Activated CD4-positive, CD25-positive, alpha-beta regulatory T cell treated with anti-CD3 and anti-CD28 coated beads, Interleukin-2, amount 50 U/mL, for 16 hours (primary cell): ENCODE results near the gene CAMKMT.
"Not testable (repeated sequence)": the region's sequence is repeated elsewhere in the genome, so short reads cannot be mapped to it uniquely, and the experiment has no call there.

Source experiments
- DNase-seq: peaks from one replicate; pipeline ENCODE4 v3.0.0-alpha.2; 2020; ENCODE audit warnings: low read depth, low spot score

The CAMKMT gene

DNA sequence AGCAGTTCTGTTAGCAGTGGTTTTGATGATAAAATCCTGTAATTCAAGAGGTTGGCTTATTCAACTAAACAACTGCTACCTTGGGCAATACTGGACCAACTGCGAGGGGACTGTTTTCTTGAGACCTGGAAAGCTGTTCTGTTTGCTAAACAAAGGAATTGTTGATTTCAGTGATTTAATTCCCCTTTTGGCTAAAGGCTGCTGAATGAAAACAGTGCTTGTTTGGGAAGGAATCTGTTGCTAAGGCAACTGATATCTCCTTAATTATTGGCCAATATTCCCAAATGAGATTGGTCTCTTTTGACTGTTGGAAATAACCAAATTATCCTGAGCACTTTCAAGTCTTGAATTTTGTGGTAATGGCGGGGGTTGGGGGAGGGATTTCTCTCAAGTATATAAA is 136.8 kb downstream of the CAMKMT start:
- DNase-seq: no peak

DNA sequence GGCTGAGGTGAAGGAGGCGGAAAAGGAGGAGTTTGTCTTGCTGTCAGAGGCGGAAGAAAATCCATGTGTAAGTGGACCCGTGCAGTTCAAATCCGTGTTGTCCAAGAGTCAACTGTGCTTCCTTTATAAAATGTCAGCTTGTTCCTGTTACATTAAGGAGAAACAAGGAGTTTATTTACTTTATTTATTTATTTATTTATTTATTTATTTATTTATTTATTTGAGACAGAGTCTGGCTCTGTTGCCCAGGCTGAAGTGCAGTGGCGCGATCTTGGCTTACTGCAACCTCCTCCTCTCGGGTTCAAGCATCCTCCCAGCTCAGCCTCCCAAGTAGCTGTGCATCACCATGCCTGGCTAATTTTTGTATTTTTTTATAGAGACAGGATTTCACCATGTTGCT is 143.9 kb downstream of the CAMKMT start:
- not testable (repeated sequence) for DNase-seq

DNA sequence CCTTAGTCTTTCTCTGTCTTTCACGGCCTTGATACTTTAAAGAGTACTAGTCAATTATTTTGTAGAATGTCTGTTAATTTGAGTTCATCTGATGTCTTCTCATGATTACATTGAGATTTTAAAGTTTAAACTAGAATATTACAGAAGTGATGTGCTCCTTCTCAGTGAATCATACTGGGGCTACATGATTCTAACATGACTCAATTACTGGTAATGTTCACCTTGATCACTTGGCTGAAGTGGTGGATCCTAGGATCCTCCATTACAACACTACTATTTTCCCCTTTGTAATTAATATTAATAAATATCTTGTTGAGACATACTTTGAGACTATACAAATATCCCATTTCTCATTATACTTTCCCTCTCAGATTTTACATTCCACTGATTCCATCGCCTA is 148.5 kb downstream of the CAMKMT start:
- no peak for DNase-seq

GRCh38 chr2:44515416-44515815 is 153.7 kb downstream of the CAMKMT start:
- no peak for DNase-seq

DNA sequence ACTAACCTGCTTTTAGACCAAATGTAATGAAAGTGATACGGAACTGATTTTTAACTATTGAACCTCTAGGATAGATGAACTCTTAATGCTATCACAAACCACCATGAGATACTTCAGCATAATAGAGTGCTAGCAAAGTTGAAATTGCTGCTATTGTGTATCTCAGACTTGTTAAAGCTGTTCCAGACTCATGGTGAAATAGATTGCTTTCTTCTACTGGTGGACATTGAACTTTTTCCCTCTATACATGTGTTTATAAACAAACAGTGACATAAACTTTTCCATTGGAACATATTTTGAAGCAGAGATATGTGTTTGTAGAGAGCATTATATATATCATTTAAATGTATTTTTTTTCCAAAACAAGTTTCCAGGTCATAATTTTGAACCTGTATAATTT is 157.3 kb downstream of the CAMKMT start:
- no peak for DNase-seq

DNA sequence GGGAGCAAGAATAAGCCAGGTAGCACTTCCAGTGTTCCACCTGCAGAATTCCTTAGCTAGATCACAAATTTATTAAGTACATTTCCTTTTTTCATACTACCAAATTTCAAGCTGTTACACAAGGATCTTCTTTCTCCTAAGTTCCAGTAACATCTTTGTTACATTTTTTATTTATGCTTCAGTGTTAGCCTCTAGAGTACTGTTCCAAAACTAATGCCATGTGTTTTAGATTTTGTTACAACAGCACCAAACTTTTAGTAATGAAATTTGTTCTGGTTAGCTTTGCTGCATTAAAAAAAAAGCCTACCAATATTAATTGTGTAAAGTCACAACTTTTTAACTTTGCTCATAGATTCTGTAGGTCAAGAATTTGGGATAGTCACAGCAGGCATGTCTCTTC is 161.1 kb downstream of the CAMKMT start:
- DNase-seq: no peak

GRCh38 chr2:44524347-44524926 is 162.7 kb downstream of the CAMKMT start:
- DNase-seq: no peak

GRCh38 chr2:44526352-44526751 is 164.6 kb downstream of the CAMKMT start:
- no peak for DNase-seq

DNA sequence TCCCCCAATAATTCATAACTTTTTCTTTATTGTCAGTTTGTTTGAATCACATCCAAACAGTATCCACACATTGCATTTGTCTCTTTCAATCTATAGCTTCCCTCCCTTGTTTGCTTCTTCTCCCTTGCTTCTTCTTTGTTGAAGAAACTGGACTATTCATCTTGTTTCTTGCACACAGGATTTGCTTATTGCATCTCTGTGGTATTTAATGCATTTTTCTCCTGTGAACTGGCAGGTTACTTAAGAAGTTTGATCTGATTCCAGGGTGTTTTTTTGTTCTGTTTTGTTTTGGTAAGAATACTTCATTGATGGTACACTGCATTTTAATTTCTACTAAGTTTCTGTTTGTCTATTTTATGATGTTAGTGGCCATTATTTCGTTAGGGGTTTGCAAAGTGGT is 166.8 kb downstream of the CAMKMT start:
- no peak for DNase-seq

GRCh38 chr2:44529448-44529847 is 167.7 kb downstream of the CAMKMT start:
- DNase-seq: no peak

- no peak for DNase-seq
Measured at GRCh38 chr2:44531289-44531688, 169.5 kb downstream of the CAMKMT start.

GRCh38 chr2:44532031-44532430 is 170.3 kb downstream of the CAMKMT start:
- DNase-seq: no peak

- DNase-seq: no peak
Measured at GRCh38 chr2:44533508-44533907, 171.8 kb downstream of the CAMKMT start.

DNA sequence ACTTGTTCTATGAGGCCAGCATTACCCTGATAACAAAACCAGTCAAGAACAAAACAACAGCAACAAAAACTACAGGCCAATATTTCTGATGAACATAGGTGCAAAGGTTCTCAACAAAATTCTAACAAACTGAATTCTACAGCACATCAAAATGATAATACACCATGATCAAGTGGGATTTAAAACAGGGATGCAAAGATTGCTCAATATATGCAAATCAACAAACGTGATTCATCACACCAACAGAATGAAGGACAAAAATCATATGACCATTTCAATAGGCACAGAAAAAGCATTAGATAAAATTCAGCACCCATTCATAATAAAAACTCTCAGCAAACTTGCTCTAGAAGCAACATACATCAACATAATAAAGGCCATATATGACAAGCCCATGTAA is 173.6 kb downstream of the CAMKMT start:
- DNase-seq: no peak

DNA sequence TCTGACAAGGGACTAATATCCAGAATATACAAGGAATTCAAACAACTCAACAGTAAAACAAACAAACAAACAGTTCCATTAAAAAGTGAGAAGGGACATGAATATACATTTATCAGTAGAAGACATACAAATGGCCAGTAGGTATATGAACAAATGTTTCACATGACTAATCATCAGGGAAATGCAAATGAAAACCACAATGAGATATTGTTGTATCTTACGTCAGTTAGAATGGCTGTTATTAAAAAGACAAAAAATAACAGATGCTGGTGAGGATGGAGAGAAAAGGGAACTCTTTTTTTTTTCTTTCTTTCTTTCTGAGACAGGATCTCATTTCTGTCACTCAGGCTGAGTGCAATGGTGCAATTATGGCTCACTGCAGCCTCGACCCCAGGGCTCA is 175.5 kb downstream of the CAMKMT start:
- no peak for DNase-seq

DNA sequence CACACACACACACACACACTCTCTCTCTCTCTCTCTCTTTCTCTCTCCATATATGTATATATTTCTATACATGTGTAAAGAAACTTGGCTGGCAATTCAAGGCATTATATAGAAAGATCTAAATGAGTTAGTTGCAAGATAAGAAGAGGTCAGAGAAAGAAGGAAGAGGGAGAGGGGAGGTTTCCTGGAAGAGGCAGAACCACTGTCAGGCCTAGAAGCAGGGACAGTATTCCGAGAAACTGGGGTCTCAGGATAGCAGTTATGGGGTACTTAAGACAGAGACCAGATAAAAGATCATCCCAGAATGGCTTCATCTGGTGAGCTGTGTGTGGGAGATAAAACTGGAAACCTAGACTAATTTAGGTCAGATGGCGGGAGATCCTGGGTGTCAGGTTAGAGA is 180.8 kb downstream of the CAMKMT start:
- no peak for DNase-seq

DNA sequence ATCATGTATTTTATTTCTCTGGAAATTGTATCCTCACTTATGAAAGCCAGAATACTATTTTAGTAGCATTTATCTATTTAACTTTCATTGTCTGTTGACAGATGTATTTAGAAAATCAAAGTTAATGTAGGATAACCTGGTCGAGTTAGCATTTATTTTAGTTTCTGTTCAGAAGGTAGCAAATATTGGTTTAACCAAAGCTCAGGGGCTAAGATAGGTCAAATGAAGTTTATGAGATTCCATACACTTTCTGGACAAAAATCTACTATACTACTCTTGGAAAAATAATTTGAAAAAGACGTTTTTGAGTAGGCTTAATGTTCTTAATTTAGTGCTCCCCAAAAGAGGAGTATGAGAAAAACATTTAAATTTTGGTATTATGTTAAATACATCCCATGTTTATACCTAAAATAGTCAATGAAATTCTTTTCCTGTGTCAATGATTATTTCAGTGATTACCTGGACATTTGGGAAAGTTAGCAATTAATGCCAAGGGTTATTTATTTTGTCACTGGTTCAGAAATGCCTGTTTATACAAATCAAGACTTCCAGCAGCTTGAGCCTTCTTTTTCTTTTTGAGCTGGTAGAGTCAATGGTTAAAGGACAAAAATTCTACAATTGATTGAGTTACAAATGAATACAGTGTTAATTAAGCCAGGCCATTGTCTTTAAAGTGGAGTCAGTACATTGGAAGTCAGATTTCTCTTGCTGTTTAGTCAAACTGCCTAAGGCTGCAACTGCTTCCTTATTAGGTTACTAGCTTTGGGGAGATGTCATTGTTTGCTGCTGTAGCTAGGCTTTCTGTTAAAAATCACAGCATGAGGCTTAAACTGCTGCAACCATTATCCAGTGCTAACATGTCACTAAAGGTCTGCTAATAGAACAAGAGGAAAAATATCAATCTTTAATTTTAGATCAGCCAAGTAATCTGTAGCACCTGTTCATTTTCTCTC is 182.3 kb downstream of the CAMKMT start:
- no peak for DNase-seq

DNA sequence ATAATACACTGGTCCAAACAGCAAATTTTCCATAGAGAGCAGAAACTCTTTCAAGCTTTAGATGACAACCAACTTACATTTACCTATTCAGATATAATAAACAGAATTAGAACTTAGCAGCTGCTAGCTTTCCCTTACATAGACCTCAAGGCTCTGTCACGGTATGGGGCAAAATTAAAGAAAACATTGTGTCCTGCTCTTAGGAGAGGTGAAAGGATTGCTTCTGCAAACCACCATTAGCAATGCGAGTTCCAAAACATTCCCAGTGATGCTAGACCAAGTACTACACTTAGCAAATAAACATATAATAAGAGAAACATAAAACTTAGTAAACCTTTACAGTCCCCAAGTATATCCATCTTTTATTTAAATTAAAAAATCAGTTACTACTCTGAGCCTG is 183.3 kb downstream of the CAMKMT start:
- DNase-seq: no peak

DNA sequence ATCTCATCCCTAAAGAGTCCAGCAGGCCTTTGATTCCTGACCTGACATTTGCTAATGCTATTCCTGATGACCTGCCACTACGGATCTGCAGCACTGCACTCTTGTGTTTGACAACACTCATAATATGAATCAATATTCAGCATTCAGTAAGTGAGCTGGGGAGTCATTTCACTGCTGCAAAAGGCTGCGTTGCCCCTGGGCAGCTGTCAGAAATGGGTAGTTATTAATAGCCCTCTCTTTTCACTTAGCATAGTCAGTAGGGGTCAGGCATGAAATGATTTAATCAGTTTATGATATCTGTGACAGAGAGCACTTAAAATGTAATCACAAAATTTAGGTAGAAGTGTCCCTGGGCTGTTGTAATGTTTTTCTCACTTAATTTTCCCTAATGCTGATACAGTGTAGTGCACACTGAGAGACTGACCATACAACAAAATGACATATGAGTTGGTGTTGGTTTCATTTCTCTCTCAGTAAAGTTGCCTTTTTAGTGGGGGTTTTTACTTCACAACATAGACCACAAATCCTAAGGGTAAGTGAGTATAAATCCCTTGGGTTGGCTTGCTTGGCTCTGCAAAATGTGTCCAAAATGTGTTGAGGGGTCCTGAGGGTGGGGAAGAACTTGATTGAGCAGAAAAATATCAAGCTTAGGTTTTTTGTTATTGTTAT is 184.8 kb downstream of the CAMKMT start:
- DNase-seq: no peak

GRCh38 chr2:44547718-44548117 is 186.0 kb downstream of the CAMKMT start:
- DNase-seq: no peak

DNA sequence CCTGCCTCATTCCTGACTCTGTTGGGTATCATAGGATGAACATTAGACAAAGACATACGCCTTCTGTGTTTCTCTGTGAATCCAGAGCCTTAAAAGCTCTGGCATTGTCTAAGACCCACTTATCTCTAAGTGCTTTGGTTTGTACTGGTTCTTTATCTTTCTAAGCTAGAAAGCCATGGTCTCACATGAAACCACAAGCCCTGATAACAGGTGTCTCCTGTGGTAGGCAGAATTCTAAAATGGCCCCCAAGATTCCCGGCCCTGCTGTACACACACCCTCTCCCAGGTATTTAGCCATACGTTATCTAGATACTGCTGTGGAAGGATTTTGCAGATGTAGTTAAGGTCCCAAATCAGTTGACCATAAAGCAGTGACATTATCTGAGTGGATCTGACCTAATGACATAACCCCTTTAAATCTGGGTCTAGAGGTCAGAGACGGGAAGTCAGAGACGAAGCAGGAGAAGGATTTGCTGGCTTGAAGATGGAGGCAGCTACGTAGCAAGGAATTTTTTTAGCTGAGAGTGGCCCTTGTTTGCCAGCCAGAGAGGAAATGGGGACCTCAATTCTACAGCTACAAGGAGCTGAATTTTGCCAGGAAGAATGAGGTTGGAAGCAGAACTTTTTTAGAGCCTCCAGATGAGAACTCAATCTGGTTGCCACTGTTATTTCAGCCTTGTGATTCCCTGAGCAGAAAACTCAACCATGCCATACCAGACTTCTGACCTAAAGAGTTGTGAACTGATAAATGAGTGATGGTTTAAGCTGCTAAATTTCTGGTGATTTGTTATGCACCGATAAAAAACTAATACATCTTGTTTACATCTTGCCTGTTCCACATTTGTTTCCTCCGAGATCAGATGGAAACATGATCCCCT is 186.7 kb downstream of the CAMKMT start:
- DNase-seq: no peak

DNA sequence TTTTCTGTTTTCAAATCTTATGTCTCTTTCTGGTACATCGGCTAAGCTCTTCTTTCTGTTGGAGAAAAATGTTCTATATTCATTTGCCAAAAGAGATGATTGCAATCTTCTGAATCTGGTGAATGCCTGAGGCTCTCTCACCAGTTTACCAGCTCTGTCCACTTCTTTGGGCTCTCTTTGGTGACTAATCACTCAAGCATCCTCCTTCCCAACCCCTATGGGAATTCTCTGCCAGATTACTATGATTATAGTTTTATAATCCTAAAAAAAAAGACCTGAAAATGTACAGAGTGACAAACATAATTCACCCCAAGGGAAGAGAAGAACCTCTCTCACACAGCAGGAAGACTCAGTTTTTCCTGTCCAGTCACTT is 187.3 kb downstream of the CAMKMT start:
- no peak for DNase-seq
